SK-N-SH (cell line): ENCODE measurements around the gene SPATA13.

Experiments used
- CTCF ChIP-seq: fragments of 200-600 bp; sonication (generic); IDR thresholded peaks from 2 replicates; pipeline ENCODE4 v1.6.1; 2017; ENCODE audit warnings: antibody characterized with exemption, mild to moderate bottlenecking, moderate library complexity
- ELF1 ChIP-seq: IDR thresholded peaks from 2 replicates; pipeline ENCODE4 v1.4.0; 2012
- EP300 ChIP-seq, 2 experiments: IDR thresholded peaks; 2 replicates each; pipeline versions ENCODE4 v1.4.0 to v1.6.1; 2012; ENCODE audit warnings: borderline replicate concordance in 1 of 2, low read depth in 1 of 2, low read length in 1 of 2
- JUND ChIP-seq: IDR thresholded peaks from 2 replicates; pipeline ENCODE4 v1.4.0; 2012
- MAX ChIP-seq: IDR thresholded peaks from 2 replicates; pipeline ENCODE4 v1.4.0; 2012; ENCODE audit warnings: low read depth
- MXI1 ChIP-seq: IDR thresholded peaks from 2 replicates; pipeline ENCODE4 v1.6.1; 2012; ENCODE audit warnings: mild to moderate bottlenecking, low read depth, low read length, improper control_type of control experiment
- NFIC ChIP-seq: IDR thresholded peaks from 2 replicates; pipeline ENCODE4 v1.4.0; 2012; ENCODE audit warnings: borderline replicate concordance
- POLR2AphosphoS5 ChIP-seq: IDR thresholded peaks from 2 replicates; pipeline ENCODE4 v1.6.1; 2012; ENCODE audit warnings: low read depth, low read length
- SMC3 ChIP-seq: IDR thresholded peaks from 2 replicates; pipeline ENCODE4 v1.6.1; 2012; ENCODE audit warnings: low read depth, low read length, improper control_type of control experiment
- YY1 ChIP-seq: IDR thresholded peaks from 2 replicates; pipeline ENCODE4 v1.4.0; 2012; ENCODE audit warnings: low read depth, mild to moderate bottlenecking
- ZBTB33 ChIP-seq: IDR thresholded peaks from 2 replicates; pipeline ENCODE4 v1.4.0; 2012; ENCODE audit warnings: low read depth, borderline replicate concordance
- TF ChIP-seq, protein P1 (sequence below): fragments of 150-350 bp; IDR thresholded peaks from 2 replicates; pipeline ENCODE4 v1.6.1; 2017; ENCODE audit warnings: antibody characterized with exemption, low read length, low read depth, borderline replicate concordance
- TF ChIP-seq, protein P2 (sequence below): IDR thresholded peaks from 2 replicates; pipeline ENCODE4 v1.6.1; 2012; ENCODE audit warnings: mild to moderate bottlenecking, low read depth, low read length, moderate library complexity

DNA sequence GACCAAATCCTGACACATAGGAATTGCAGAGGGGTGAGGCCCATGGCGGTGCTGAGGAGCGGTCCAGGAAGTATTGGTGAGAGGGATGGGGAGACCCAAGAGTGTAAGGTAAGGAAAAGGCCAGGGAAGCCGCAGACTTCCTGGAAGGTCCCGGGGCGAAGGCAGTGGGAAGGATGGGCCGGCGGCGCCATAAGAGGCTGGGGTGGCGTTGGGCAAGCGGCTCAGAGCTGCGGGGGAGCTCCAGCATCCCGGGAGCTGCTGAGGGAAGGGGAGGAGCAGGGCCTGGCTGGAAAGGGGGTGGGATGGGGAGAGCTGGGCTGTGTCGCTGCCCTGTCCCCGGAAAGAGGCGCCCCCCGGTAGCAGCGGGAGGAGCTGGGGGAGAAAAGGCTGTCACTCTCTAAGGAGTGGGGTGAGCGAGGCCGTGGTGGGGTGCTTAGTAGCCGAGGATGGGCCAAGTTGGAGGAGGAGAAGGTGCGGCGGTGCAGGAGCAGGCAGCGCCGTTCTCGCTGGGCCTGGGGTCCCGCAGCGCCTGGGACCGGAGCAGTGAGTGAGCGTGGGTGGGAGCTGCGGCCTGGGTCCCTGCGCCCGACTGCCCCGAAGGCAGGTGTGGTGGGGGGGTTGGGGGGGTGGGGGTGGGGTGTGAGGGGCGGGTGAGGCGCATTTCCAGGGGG lies 179.6 kb downstream of the SPATA13 start:
- TF ChIP-seq ELF1 (no peak), EP300 (IDR thresholded peaks at IDR 0.05; ENCODE audit: borderline replicate concordance in 1 of 2, low read depth in 1 of 2, low read length in 1 of 2) (no peak), MXI1 (no peak), MAX (no peak), CTCF (no peak), ZBTB33 (no peak), SMC3 (no peak), YY1 (no peak), JUND (no peak), NFIC (no peak), POLR2AphosphoS5 (no peak)
- TF ChIP-seq, protein P1, sequence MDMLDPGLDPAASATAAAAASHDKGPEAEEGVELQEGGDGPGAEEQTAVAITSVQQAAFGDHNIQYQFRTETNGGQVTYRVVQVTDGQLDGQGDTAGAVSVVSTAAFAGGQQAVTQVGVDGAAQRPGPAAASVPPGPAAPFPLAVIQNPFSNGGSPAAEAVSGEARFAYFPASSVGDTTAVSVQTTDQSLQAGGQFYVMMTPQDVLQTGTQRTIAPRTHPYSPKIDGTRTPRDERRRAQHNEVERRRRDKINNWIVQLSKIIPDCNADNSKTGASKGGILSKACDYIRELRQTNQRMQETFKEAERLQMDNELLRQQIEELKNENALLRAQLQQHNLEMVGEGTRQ = no peak
- TF ChIP-seq, protein P2, sequence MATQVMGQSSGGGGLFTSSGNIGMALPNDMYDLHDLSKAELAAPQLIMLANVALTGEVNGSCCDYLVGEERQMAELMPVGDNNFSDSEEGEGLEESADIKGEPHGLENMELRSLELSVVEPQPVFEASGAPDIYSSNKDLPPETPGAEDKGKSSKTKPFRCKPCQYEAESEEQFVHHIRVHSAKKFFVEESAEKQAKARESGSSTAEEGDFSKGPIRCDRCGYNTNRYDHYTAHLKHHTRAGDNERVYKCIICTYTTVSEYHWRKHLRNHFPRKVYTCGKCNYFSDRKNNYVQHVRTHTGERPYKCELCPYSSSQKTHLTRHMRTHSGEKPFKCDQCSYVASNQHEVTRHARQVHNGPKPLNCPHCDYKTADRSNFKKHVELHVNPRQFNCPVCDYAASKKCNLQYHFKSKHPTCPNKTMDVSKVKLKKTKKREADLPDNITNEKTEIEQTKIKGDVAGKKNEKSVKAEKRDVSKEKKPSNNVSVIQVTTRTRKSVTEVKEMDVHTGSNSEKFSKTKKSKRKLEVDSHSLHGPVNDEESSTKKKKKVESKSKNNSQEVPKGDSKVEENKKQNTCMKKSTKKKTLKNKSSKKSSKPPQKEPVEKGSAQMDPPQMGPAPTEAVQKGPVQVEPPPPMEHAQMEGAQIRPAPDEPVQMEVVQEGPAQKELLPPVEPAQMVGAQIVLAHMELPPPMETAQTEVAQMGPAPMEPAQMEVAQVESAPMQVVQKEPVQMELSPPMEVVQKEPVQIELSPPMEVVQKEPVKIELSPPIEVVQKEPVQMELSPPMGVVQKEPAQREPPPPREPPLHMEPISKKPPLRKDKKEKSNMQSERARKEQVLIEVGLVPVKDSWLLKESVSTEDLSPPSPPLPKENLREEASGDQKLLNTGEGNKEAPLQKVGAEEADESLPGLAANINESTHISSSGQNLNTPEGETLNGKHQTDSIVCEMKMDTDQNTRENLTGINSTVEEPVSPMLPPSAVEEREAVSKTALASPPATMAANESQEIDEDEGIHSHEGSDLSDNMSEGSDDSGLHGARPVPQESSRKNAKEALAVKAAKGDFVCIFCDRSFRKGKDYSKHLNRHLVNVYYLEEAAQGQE = no peak
